Stimulated activated CD4-positive, alpha-beta T cell treated with anti-CD3 and anti-CD28 coated beads, Interleukin-15, amount 100 ng/mL, for 48 hours (primary cell): ENCODE data around the gene ECSIT.
"Not testable (repeated sequence)": the region's sequence is repeated elsewhere in the genome, so short reads cannot be mapped to it uniquely, and the experiment has no call there.

ENCODE experiments used
- DNase-seq, 2 donors: peaks; one replicate each; pipeline ENCODE4 v3.0.0-alpha.2; 2020; ENCODE audit warnings: low read depth in 2 of 2

Gene ECSIT

GRCh38 chr19:11478167-11479089, 50.5 kb downstream of the ECSIT start:
- no peak for DNase-seq

- no peak for DNase-seq
Measured at GRCh38 chr19:11475861-11476260, 53.1 kb downstream of the ECSIT start.

DNA sequence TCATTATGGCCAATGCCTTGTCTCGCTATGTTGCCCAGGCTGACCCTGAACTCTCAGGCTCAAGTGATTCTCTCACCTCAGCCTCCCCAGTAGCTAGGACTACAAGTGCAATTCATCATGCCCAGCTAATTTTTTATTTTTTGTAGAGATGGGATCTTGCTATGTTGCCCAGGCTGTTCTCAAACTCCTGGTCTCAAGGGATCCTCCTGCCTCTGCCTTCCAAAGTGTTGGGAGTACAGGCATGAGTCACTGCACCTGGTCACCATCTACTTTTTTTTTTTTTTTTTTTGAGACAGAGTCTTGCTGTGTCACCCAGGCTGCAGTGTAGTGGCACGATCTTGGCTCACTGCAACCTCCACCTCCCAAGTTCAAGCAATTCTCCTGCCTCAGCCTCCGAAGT, 53.6 kb downstream of the ECSIT start:
- not testable (repeated sequence) for DNase-seq

DNA sequence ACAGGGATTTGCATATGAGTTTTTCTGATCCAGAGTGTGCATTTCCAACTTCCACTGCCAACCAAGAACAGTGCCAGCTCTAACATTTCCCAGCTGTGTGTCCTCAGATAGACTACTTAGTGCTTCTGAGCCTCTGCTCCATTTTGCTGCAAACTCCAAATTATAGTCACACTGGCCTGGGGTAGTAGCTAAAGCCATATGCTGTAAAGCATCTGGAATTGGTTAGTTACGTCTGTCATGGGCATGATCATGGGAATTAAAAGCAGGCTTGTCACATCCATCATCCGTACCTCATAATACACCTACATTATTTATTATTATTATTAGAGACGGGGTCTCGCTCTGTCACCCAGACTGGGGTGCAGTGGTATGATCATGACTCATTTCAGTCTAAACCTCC, 55.2 kb downstream of the ECSIT start:
- DNase-seq: no peak

DNA sequence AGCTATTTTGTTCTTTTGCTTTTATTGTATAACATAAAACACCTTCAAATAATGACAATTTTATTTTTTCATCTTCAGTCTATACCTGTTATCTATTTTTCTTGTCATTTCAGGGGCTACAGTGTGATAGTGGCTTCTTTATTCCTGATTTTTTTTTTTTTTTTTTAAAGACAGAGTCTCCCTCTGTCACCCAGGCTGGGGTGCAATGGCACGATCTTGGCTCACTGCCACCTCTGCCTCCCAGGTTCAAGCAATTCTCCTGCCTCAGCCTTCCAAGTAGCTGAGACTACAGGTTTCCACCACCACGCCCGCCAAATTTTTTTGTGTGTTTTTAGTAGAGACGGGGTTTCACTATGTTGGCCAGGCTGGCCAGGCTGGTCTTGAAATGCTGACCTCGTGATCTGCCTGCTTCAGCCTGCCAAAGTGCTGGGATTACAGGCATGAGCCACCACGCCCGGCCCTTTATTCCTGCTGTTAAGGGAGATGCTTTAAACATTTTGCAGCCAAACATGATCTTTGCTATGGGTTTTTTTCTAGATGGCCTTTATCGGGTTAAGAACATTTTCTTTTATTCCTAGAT, 60.6 kb downstream of the ECSIT start:
- not testable (repeated sequence) for DNase-seq

- no peak for DNase-seq
Measured at GRCh38 chr19:11465600-11465999, 63.3 kb downstream of the ECSIT start.

DNA sequence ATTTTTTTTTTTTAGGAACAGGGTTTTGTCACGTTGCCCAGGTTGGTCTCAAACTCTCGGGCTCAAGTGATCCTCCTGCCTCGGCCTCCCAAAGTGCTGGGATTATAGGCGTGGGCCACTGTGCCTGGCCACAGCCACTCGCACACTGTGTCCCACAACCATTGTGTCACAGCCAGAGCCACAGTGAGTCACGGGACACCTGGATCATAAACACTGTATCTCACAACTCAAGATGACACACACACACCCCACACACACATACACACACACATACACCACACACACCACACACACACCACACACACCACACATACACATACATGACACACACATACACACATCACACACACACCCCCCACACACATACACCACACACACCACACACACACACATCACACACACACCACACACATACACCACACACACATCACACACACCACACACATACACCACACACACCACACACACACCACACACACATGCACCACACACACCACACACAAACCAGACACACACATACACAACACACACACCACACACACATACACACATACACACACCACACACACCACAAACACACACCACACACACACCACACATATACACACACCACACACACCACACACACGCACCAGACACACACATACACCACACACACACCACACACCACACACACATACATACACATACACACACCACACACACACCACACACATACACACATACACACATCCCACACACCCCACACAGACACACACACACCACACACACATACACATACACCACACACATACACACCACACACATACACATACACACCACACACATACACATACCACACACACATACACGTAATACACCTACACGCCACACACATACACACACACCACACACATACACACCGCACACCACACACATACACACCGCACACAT, 64.3 kb downstream of the ECSIT start:
- no peak for DNase-seq

GRCh38 chr19:11463391-11463790, 65.5 kb downstream of the ECSIT start:
- no peak for DNase-seq

- no peak for DNase-seq
Measured at GRCh38 chr19:11461453-11461852, 67.5 kb downstream of the ECSIT start.

- no peak for DNase-seq
Measured at GRCh38 chr19:11460207-11460606, 68.7 kb downstream of the ECSIT start.

DNA sequence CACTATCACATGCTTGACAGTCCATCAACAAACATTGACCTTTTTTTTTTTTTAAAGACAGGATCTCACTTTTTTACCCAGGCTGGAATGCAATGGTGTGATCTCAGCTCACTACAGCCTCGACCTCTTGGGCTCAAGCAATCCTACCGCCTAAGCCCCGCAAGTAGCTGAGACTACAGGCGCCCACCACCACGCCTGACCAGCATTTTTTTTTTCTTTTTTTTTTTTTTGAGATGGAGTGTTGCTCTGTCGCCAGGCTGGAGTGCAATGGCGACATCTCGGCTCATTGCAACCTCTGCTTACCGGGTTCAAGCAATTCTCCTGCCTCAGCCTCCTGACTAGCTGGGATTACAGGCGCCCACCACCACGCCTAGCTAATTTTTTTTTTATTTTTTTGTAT, 70.0 kb downstream of the ECSIT start:
- not testable (repeated sequence) for DNase-seq

DNA sequence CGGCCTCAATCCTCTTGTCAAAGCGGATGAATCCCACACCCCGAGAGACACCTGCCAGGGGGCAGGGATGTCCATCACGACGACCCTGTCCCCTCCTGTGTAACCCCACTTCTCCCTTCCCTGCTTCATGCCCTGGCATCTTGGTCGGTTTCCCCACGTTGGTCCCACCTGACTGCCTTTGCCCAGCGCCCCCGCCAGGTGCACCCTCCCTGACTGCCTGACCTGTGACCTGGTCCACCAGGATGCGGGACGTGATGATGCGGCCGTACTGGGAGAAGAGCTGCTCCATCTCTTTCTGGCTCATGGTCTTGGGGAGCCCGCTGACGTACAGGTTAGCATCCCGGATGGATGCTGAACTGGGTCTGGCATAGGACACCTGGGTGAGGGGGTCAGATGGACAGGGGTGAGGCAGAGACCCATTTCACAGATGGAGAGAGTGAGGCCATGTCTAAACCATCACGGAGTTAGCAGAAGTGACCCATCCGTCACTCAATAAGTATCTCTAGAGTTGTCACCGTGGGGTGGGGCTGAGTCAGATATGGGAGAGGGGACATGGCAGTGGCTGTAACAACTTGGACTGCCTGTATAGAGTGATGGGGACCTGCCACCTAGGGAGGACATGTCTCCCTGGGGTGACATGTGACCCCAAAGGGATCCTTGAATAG, 70.6 kb downstream of the ECSIT start:
- no peak for DNase-seq

DNA sequence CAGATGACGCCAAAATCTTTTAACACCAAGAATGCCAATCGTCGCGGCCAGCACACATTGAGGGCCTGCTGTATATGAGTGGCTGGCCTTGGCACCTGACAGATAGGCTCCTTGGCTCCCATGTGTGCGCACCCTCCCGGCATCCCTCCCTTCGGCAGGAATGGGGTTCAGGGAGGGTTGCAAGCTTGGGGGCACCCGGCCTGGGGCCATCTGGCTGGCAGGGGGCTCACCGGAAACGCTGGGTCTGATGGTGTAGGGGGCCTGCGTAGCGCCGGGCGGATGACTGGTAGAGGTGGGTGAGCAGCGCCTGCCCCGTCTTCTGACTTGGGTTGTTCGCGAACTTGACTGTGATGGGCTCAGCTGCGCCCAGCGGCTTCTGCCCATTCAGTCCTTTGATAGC, 71.1 kb downstream of the ECSIT start:
- no peak for DNase-seq

- no peak for DNase-seq
Measured at GRCh38 chr19:11457115-11457514, 71.8 kb downstream of the ECSIT start.

GRCh38 chr19:11456659-11457058, 72.3 kb downstream of the ECSIT start:
- no peak for DNase-seq
